Fibroblast of skin of scalp (primary cell): ENCODE measurements around the gene CHGA. TPM values are rescaled to one million over a fixed set of nuclear protein-coding genes. Genes with fewer than 3 reads are reported as not detected.

Source experiments
- DNase-seq: peaks from one replicate; pipeline ENCODE4 v3.0.0-alpha.2; 2013
- polyA plus RNA-seq, 2 experiments: library from polyadenylated mRNA; unstranded; fragments of 120-200 nt; gene quantifications; one replicate each; pipeline ENCODE4 v1.2.1, GENCODE V29; 2013; ENCODE audit not compliant: insufficient read length in 2 of 2

Gene CHGA, protein sequence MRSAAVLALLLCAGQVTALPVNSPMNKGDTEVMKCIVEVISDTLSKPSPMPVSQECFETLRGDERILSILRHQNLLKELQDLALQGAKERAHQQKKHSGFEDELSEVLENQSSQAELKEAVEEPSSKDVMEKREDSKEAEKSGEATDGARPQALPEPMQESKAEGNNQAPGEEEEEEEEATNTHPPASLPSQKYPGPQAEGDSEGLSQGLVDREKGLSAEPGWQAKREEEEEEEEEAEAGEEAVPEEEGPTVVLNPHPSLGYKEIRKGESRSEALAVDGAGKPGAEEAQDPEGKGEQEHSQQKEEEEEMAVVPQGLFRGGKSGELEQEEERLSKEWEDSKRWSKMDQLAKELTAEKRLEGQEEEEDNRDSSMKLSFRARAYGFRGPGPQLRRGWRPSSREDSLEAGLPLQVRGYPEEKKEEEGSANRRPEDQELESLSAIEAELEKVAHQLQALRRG
- polyA plus RNA-seq (2013, experiment 1 of 2; ENCODE audit: insufficient read length) = not detected
- 0.28 TPM for polyA plus RNA-seq (2013, experiment 2 of 2; ENCODE audit: insufficient read length)

DNA sequence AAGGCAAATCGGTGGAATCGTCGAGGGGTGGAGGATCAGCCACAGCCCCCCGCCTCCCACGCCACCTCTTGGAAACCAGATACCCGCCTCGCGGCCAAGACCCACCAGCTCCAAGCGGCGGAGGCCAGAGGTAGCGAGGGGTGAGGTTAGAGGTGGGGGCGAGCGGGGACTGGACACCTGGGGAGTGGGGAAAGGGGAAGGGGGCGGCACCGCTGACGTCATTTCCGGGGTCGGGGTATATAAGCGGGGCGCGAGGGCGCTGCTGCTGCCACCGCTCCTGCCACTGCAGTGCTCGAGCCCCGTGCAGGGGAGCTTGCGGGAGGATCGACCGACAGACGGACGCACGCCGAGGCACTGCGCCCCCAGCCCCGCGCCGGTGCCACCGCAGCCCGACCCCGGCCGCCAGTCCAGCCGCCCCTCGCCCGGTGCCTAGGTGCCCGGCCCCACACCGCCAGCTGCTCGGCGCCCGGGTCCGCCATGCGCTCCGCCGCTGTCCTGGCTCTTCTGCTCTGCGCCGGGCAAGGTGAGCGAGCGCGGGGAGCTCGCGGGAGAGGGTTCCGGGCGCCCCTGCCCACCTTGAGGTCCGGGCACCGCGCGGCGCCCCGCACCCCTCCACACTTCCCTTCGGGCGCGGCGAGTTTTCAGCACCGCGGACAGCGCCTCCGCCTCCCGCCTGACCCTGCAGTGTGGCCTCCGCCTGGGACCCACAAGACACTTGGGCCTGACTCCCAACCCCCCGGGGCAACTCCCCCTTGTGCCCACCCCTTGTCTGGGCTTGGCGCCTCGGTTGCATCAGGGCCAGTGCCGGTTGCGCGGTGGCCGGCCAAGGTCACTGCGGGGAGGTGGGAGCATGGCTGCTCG, at the start of gene CHGA:
Gene CHGA (plus strand): TSS at position 268 of the 861 bp plus-strand sequence. CDS start 210 bp downstream, at position 478.
- DNase-seq = peak; percentile 61

DNA sequence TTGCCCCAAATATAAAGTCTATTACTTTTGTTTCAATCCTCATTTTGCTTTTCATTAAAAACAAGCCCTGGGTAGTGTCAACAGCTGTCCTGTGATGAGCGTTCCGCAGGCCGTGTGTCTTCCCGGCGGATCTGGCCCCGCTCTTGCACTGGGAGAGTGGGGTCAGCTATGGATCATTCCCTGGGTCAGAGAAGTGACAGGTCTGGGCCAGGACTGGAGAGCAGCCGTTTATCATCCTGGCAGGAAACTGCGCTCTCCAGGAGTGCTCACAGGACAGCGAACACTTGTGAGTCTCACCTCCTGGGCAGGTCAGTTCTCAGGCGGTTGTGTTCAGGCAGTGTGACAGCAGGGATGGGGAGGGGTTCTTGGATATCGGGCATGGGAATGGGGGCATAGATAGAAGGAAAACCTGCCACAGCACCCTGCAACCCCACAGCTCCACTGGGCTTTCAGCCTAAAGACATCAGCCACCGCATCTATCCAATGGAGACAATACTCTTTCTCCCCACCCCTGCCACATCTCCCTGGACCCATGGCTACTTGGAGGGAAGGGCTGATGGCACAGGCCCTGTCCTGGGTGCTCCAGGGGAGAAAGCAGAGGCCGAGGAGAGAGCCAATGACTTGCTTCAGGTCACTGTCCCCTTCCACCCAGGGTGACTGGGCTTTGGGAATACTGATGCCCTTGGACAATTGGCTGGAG, 47.8 kb upstream of the CHGA start:
- DNase-seq = no peak

DNA sequence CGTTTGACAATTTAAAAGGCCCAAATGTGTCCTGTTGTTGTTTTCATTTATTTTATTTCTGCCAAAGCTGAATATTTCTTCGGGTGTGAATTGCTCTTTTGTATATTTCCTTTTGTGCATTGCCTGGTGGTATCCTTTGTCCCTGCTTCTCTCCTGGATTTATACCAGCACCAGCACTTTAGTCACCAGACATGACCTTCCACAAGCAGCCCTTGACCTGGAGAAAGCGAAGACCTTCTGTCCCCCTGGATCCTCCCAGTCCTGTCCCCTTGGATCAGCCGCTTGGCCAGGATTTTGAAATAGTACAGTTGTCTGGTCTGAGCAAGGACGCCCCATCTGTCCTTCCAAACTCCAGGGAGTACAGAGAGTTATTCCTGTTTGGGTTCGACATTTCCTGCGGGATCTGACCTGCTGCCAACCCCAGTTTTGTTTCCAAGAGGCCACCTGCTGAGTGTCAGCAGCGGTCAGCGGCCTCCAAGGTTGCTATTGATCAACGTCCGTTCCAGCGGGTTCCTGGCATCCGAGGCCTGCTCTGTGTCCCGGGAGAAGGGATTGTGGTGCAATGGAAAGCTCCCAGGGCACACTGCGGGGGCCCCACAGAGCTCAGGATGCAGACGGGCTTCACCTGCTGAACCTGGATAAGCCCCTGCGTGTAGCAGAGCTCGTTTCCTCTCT, 45.1 kb upstream of the CHGA start:
- DNase-seq = no peak

DNA sequence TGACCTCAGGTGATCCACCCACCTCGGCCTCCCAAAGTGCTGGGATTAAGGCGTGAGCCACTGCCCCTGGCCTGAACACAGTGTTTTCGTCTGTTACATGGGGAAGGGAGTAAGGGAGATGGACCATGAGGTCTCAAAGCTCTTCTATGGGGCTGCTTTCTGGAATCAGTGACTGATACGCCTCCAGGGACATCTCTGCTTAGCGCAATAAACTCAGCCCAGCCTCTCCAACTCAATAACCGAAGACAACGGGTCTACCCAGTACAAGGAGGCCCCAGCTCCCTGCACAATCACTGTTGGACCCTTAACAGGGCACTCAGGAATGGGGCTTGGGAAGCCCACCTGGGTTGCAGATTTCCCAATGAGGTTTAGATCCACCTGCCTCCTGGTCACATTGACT, 42.6 kb upstream of the CHGA start:
- DNase-seq = no peak

DNA sequence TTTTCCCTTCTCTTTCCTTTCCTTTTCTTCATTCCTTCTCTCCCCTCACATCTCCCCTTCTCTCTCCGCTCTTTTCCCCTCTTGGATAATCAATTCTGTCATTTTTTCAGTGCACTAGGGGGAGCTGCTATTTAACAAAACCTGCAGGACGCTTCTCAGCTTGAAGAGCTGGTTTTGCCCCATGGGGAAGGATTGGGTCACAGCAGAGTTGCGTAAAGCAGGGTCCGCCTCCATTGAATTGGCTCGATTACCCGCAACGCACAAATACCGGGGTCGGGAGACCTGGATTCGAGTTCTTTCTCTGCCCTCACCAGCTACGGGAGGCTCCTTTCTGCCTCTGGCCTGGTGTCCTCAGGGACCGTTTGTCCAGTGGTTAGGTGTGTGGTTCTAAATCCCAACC, 42.1 kb upstream of the CHGA start:
- peak; percentile 15 for DNase-seq

DNA sequence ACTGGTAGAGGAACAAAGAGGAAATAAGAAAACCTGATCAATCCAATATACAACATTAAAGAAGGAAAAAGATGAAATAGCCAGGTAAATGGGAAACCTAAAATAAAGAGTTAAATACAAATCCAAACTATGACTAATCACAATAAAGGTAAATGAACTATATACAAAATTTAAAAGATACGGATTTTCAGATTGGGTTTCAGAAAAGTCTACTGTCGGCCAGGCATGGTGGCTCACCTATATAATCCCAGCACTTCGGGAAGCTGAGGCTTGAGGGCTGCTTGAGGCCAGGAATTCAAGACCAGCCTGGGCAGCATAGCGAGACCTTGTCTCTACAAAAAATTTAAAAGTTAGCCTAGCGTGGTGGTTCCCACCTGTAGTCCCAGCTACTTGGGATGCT, 39.9 kb upstream of the CHGA start:
- DNase-seq = no peak

DNA sequence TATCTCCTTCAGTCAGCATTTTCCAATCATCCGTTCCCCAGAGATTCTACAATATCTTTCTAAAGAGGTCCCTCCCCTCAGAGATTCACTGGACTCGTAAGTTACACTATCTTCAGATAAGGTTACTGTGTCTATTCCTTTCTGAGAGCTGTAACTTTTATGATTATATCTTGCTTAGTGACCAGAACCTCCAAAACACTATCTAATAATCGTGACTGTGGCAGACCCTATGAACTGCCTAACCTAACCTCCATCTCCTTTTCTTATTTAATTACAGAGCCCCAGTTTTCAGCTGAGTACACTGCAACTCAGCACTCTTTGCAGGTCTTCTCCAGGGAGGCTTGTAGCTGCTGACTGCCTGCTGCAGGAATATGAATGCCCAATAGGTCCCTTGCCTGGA, 38.5 kb upstream of the CHGA start:
- DNase-seq = no peak

DNA sequence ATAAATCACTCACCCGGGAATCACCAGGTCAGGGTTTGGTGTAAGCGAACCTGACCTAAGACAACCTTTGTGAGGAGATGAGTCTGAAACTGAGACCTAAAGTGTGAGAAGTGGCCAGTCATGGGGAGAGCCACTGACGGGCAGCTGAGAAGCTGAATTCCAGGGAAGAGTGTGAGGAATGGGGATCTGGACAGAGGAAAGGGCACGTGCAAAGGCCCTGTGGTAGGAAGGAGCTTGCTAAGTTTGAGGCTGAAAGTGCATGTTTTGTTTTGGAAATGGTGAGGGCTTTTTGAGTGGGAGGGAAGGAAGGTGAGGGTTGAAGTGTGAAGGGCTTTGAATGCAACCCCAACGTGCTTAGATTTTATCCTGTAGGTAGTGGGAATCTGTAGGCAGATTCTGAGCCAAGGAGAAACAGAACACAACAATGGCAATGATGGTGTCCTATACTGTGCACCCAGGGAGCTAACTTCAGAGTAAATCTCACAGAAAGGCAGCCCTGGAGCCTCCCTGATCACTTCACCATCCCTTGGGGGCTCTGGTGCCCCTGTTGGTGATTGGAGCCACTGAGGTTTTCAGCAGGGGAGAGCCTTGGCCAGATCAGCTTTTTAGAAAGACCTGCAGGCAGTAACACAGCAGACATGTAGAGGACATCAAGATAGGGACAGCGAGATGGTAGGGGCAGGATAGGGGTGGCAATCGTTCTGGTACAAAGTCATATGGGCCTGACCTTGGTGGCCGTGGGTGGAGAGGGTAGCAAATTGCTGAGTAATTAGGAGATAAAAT, 37.5 kb upstream of the CHGA start:
- no peak for DNase-seq

DNA sequence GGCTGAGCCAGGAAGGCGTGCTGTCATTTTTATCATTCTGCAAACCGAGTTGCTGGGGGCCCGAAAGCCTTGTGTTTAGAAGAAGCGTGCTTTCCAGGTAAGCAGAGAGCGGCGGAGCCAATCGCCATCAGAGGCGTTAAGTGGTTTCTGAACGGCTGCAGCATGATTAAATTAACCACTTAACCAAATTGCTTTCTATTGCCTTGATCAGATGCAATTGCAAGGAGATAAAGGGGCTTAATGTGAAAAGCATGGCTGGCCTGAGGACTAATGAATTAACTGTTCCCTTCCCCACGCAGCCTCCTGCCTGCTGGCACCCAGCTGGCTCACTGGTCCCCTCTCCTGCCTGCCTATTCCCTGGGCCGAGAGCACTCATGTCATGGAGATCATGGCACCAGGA, 36.6 kb upstream of the CHGA start:
- DNase-seq = no peak

DNA sequence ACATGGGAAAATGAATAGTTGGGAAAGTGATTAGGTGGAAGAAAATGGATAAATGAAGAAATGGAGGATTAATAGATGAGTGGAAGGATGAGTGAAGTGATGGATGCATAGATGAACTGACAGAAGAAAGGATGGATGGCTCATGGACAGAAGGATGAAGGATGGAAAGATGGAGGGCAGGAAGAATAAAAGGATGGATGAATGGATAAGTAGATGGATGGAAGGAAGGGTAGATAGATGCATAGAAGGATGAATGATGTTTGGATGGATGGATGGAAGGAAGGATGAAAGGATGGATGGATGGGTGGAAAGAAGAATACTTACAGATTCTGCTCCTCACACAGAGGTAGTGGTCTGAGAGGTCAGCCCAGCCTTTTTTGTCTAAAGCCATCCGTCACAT, 35.8 kb upstream of the CHGA start:
- no peak for DNase-seq

DNA sequence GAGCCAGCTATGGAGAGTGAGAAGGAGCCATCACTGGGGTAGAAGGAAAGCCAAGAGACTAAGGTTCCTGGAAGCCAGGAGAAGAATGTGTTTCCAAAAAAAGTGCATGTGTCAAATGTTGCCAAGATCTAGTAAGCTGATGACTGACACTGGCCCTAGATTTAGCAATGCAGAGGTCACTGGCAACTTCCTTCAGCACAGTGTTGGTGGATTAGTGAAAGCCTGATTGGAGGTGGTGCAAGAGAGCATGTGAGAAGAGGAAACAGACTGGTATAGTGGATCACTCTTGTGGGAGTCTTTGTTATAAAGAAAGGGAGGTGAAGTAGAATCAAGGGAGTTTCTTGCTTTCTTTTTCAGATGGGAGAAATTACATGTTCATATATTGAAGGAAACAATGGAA, 34.1 kb upstream of the CHGA start:
- no peak for DNase-seq

DNA sequence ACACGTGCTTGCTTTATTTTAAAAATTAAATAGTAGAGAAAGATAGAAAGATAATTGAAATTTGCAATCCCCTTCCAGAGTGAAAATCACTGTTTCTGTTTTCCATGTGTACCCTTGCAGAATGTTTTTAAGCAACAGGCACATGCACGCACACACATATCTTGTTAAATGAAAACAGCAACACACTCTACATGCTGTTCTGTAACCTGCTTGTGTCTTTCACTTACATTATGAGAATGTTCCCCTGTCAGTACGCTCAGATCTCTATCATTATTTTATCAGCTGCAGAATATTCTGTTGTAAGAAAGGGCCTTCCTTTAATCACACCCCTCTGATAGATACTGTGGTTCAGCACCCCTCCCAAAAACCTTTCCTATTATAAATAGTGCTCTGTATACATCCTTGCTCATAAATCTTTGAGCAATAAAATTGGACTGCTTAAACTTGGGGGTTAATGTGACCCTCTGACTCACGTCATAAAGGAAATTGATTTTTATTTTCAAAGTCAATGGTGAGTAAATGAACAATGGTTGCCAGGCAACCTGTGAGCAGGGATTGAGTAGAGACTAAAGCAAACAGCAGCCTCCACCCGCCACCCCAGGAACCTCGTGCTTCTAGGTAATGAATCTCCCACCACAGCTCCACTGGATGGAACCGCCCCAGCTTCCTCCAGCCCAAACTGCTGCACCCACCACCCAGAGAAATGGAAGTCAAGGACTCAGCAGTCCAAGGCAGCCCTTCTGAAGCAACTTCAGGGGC, 31.9 kb upstream of the CHGA start:
- DNase-seq = no peak

DNA sequence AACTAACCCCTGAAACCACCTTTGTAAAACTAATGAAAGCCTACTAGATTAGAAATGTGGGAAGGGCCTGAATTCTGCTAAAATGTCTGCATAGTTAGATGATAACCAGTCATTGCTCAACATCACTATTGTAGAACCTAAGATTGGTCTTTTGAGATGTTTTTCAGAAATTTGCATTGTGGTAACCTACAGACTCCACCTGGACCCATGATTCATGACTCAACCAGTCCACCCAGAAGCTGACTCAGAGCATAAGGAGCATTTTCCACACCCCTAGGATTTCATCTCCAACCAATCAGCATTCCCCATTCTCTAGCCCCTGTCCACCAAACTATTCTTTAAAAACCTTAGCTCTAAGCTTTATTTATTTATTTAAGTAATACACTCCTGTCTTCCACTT, 30.4 kb upstream of the CHGA start:
- DNase-seq = no peak

DNA sequence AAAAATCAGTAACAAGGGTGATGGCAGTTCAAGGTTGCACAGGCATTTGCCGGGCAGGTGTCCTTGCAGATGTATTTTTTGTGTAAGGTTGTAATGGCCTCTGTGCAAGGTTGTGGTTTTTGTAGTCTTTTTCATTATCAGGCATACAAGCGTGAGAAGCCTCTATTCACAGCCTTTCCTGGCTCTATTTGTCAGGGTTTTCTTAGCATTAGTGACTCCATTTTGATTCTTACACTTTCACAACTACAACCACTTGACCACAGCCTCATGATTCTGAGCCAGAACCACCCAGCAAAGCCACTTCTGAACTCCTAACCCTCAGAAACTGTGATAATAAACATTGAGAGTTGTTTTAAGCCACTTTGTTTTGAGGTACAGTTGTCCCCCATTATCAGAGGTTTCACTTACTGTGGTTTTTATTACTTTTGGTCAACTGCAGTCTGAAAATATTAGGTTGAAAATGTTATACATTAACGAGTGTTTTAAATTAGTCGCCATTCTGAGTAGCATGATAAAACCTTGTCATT, 27.5 kb upstream of the CHGA start:
- DNase-seq = no peak

DNA sequence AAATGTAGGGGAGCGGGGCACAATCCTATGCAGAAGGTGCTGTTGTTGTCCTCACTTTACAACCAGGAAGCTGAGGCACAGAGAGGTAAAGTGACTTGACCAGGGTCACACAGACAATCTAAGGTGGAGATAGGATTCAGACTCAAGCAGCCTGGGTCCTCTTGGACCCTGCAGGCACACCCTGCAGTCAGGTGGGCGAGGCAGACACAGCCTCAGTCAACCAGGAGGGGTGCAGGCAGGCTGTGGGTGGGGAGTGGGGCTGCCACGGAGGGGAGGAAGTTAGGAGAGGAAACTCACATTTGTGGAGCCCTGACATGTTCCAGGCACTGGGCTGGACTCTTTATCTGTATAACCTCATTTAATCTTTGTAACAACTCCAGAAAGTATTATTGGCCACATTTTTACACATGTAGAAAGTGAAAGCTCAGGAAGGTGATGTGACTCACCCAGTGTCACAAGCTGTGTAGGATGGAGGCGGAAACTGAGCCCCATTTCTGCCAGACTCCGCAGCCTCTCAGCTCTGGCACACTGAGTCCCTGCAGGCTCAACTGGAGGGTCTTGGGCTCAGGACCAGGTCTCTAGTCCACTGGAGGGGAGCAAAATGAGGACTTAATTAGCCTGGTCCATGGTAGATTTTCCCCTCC, 24.9 kb upstream of the CHGA start:
- no peak for DNase-seq

DNA sequence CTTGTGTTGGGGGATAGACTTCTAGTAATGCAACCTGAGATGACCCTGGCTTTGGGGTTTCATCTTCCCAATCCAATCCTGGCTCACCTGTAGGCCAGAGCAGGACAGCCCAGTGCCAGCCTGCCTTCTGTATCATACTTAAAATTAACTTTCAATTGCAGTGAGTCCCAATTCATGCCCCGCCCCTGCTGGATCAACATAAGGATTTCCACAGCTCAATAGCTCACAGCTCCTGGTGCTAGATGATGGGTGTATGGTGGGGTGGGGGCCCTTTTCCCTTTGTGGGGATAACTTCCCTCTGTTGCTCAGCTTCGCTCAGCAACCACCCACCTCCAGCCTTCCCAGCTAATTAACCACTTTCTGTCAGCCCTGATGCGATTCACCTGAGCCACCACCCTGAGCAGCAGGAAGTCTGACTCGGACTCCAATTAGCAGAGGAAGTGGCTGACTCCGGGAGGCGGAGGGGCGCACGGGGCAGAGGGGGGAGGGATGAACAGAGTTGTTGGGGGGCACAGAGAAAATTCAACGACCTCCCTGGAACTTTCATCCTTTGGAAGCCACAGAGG, 24.3 kb upstream of the CHGA start:
- DNase-seq = no peak

DNA sequence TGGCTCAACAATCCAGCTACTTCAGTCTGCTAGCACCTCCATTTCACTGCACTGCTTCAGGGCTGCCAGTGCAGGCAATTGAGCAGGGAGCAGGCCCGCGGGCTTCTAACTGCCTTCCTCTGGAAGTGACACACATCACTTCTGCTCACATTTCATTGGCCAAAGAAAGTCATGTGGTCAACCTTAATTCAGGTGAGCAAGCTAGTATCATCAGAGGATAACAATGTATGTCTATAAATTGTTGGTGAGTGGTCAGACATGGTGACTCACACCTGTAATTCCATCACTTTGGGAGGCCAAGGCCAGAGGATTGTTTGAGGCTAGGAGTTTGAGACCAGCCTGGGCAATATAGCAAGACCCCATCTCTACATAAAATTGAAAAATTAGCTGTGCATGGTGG, 22.3 kb upstream of the CHGA start:
- DNase-seq = no peak

DNA sequence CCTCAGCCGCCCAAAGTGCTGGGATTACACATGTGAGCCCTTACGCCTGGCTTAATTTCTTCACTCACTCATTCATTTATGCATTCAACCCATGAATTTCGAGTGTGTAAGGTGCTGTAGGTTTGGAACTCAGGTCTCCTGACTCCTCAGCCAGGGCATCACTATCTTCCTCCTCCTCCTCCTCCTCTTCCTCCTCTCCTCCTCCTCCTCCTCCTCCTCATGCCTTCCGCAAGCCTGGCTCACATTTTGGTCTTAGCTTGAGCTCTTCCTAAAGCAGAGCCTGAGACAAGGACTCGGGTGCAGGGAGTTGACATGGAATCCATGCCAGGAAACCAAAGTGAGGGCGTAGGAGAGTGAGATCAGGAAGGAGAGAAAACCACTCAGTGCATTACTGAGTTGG, 20.8 kb upstream of the CHGA start:
- DNase-seq = no peak

DNA sequence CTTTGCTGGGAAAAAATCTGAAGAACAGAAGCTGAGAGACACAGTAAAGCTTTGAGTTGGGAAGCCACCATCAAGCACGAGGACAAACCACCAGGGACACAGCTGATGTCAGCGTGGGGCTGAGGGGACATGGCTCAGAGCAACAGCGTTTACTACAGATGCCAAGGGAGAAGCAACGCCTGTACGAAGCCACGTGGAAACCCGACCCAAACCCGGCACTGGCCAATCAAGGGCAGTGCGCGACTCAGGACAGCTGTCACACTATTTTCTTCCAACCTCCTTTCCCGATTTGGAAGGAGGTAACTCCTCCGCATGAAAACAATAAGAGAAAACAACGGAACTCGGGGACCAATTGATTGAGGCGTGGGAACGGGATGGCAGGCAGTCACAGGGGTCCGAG, 20.2 kb upstream of the CHGA start:
- DNase-seq = no peak

DNA sequence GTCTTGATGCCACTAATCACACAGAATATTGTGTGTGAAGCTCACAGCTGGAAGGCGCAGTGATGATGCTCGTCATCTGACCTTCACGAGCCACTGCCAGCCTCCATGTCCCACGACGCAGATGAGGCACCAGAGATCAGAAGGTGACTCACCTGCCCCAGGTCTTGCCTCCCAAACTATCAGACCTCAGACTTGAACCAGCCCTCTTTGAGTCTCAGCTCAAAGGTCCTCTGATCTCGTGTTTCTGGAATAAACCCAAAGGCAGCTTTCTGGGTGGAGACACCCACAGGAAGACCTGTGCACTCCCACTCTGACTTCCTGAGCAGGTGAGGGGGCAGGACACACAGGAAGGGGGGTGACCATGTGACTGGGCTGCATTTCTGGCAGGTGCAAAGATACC, 19.6 kb upstream of the CHGA start:
- no peak for DNase-seq
